ENCODE data around the gene METRNL.

The METRNL gene

DNA sequence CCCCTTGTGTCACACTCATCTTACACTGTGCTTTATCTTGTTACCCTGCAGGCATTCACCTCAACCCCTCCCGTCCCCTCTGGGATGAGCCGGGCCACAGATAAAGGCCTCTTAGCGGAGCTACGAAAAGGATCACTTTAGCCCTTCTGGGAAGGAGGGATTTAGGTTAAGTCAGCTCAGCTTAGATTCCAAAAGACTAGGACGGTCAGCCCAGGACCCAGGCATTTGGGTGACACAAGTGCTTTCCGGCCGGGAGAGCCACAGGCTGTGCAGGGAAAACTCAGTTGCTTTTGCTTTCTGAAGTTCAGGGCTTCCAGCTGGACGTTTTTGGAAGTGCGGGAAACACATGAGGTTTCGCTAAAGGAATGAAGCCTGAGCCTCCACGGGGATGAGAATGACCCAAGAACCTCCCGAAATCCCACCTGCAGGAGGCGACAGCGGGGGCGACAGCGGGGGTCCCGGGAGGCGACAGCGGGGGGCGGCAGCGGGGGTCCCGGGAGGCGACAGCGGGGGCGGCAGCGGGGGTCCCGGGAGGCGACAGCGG lies 11.6 kb upstream of the METRNL start:
- DNase-seq: no peak

DNA sequence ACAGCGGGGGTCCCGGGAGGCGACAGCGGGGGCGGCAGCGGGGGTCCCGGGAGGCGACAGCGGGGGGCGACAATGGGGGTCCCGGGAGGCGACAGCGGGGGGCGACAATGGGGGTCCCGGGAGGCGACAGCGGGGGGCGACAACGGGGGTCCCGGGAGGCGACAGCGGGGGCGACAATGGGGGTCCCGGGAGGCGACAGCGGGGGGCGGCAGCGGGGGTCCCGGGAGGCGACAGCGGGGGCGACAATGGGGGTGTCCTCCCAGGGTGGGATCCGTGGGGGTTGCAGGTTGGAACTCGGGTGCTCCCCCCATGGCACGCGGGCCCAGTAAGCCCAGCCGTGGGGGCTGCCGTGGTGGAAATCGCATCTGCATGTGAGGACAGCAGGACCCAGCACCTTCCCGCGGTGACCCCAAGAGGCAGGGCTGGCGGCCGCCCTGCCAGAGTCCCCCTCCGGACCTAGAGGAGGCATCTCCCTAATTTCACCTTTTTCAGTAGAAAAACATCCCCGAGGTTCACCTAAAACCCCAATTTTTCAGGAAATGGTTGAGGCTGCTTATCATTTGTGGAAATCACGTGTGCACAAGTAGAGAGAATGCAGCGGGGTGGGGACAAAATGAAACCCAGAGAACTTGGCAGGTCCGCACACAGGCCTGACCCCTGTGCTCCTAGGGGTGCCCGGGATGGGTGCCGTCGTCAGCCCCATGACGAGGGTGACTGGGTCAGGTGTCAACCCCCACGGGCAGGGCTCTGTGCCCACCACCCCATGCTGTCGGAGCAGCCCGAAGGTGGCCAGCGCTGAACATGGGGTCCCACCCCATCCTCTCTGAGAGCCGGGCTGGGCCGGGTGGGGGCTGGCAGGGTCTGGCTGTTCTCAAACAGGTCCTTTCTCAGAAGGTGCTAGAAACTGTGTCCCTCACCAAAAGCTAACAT lies 10.5 kb upstream of the METRNL start:
- no peak for DNase-seq

- no peak for DNase-seq
These were observed 9.9 kb upstream of the METRNL start for GRCh38 chr17:83069571-83069906.

DNA sequence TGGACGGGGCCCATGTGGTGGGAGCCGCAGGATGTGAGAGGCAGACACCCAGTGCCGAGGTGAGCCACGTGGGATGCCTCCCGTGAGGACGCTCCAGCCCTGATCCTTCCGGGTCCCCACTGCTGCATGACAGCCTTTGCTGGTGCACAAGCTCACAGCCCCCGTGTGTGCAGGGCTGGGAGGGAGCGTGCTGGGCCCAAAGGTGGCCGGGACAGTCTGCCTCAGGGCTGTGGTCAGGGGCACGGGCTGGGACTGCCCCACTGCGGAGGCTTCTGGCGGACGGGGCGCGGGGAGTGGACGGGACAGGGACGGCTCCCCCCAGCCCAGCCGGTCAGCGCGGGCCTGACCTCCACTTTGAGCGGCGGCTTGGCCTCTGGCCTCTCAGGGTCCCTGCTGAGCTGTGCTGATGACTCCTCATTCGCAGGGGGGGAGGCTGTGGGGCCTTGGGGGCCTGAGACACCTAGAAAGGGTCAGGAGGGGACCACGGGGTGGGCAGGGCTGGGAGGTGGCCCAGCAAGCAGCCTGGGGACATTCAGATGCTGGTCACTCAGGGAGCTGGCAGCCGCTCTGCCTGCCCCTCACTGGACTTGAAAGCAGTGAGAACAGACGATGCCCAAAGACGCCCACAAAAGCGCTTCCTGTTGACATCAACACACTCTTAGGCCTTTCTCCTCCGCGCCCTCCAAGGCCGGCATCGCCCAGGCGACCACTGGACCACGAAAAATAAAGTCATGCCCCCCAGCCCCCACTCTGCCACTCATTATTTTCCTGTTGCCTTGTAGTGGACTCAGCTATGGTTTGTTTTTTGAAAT lies 9.3 kb upstream of the METRNL start:
- no peak for DNase-seq

- no peak for DNase-seq
These were observed 8.5 kb upstream of the METRNL start for GRCh38 chr17:83070800-83071341.

DNA sequence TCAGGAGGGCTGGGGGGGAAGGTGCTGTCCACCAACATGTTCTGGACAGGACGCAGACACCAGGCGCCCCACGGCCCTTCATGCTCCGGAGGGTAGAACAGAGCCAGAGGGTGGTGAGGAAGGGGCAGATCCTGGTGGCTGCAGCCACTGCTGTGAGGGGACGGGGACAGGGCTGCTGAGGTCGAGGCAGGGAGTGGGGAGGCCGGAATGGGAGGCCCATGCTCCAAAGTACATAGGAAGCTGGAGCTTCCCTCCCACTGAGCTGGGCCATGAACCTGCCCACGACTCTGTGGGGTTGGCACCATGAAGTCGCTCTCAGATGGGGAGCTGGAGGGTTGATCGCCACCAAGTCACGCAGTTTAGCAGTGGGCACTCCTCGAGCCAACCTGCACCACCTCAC lies 8.0 kb upstream of the METRNL start:
- no peak for DNase-seq

DNA sequence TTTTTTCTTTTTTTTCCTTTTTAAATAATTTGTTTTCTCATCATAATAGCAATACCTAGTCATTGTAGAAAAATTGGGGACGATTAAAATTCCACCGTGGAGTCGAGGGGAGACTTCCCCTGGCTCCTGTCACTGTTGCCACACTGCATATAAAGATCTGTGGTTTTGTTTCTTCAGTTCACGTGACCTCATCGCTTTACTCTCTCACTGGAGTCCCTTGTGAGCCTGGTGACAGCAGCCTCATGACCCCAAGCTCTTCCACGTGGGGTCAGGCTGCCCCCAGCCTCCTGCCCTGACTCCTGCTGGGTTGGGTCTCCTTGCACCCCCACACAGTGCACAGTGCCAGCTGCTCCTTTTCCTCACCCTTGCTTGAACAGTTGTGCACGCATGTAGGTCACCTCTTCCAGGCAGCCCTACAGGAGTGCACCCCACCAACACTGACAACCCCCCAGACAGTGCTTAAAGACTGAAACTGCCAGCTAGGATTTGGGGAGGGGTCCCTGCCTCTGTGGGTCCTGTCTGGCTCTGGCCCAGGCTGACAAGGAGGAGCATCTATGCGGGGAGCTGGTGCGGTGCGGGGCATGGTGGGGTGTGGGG lies 7.3 kb upstream of the METRNL start:
- no peak for DNase-seq

- DNase-seq: no peak
These were observed 6.6 kb upstream of the METRNL start for GRCh38 chr17:83072600-83073358.

GRCh38 chr17:83073389-83074063 lies 5.9 kb upstream of the METRNL start:
- no peak for DNase-seq

GRCh38 chr17:83074486-83075223 lies 4.8 kb upstream of the METRNL start:
- DNase-seq: no peak

- DNase-seq: no peak
These were observed 4.0 kb upstream of the METRNL start for GRCh38 chr17:83075270-83075880.

DNA sequence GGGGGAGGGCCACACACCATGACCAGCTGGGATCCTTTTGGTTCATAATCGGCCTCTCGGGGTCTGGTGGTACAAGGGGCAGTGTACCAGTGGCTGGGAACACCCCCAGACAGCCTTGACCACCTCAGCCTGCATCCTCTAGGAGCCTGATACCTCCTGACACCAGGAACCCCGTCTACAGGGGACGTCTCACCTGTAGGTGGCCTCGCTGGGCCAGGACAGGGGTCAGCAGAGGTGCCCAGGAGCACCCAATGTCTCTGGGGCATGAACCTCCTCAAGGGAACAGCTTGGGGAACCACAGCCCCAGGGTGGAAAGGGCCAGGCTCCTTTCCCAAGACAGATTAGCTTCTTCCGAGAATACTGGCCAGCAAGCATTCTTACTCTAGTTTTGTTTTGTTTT lies 2.5 kb upstream of the METRNL start:
- DNase-seq: no peak

- no peak for DNase-seq
These were observed 2.0 kb upstream of the METRNL start for GRCh38 chr17:83077411-83077810.

- no peak for DNase-seq
These were observed 1.5 kb upstream of the METRNL start for GRCh38 chr17:83077939-83078338.

- DNase-seq: no peak
These were observed 744 bp upstream of the METRNL start for GRCh38 chr17:83078378-83079351.

- no peak for DNase-seq
These were observed 563 bp downstream of the METRNL start for GRCh38 chr17:83079766-83080578.

- no peak for DNase-seq
These were observed 1.1 kb downstream of the METRNL start for GRCh38 chr17:83080579-83080857.

DNA sequence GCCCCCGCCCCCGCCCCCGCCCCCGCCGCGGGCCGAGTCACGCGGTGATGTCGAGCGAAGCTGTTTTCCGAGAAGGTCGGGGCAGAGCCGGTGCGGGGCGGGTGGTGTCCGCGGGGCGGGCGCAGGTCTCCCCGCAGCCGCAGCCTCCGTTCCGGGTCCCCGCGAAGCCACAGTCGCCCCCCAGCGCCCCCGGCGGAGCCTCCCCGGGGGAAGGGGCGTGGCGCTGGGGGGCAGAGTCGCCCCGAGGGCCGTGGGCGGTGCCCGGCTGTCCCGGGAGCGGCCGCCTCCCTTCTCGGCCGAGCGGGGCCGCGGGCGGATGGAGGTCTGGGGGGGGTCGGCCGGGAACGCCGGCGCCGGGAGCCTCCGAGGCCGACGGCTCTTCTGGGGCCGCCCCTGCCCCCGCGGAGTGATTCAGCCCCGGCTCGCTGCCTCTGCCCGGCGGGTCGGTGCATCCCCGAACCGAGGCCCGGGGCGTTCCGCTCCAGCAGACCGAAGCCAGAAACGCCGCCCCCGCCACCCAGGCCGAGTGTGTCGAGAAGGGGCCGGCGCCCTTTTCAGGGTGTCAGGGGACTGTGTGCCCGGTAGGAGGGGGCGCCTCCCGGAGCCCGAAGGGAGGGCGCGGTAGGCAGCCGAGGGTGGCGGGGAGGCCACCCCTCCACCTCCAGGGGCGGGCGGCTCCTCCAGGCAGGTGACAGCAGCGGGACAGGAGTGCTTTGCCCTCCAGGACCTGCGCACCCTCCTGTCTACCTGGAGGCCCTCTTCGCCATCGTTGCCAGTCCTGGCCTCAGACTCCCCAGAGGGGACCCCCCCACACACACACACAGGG lies 1.7 kb downstream of the METRNL start:
- DNase-seq: no peak
